GM12878 (cell line): Measurements from ENCODE around the gene GALNT16.

Source experiments
- CBFB ChIP-seq: IDR thresholded peaks from 2 replicates; pipeline ENCODE4 v1.6.1; 2016; ENCODE audit warnings: antibody characterized with exemption, low read depth
- CHD2 ChIP-seq: IDR thresholded peaks from 2 replicates; pipeline ENCODE4 v1.6.1; 2011; ENCODE audit warnings: low read depth, low read length, improper control_type of control experiment, borderline replicate concordance
- CTCF ChIP-seq, 3 experiments: IDR thresholded peaks in 2 of 3; conservative IDR thresholded peaks in 1 of 3; 2 replicates each; pipeline ENCODE4 v1.5.1; 2011; ENCODE audit warnings: low read depth in 3 of 3, low read length in 3 of 3, mild to moderate bottlenecking in 3 of 3, control low read depth in 2 of 3, moderate library complexity in 2 of 3, inconsistent platforms in 1 of 3, mixed read lengths in 1 of 3; ENCODE audit not compliant: control insufficient read depth in 2 of 3, insufficient read depth in 1 of 3; ENCODE audit errors: extremely low read depth in 1 of 3
- FOXM1 ChIP-seq: IDR thresholded peaks from 2 replicates; pipeline ENCODE4 v1.6.1; 2012; ENCODE audit warnings: low read depth, mild to moderate bottlenecking, inconsistent platforms, low read length, moderate library complexity
- MXI1 ChIP-seq: fragments of 150-350 bp; IDR thresholded peaks from 2 replicates; pipeline ENCODE4 v1.6.1; 2011; ENCODE audit warnings: low read depth, mild to moderate bottlenecking, inconsistent platforms, low read length, improper control_type of control experiment
- POLR2A ChIP-seq: IDR thresholded peaks from 2 replicates; pipeline ENCODE4 v1.6.1; 2011; ENCODE audit warnings: low read depth, mild to moderate bottlenecking, low read length
- RFX5 ChIP-seq: IDR thresholded peaks from 2 replicates; pipeline ENCODE4 v1.6.1; 2011; ENCODE audit warnings: low read depth, low read length, improper control_type of control experiment
- SUZ12 ChIP-seq: fragments of 200-600 bp; sonication (generic); IDR thresholded peaks from one replicate; pipeline ENCODE4 v1.6.1; 2018; ENCODE audit warnings: antibody characterized with exemption, mild to moderate bottlenecking; ENCODE audit not compliant: unreplicated experiment
- TF ChIP-seq, protein P1 (sequence below): IDR thresholded peaks from 2 replicates; pipeline ENCODE4 v1.6.1; 2012; ENCODE audit warnings: low read depth, low read length, improper control_type of control experiment

- no peak for TF ChIP-seq MXI1
- TF ChIP-seq RFX5, result no peak
- no peak for TF ChIP-seq CTCF (IDR thresholded peaks at IDR 0.05 in 2 of 3, conservative IDR thresholded peaks at IDR 0.05 in 1 of 3; ENCODE audit: control insufficient read depth in 2 of 3, extremely low read depth in 1 of 3, insufficient read depth in 1 of 3, low read depth in 3 of 3, low read length in 3 of 3)
- TF ChIP-seq SUZ12, result no peak
- TF ChIP-seq POLR2A, result no peak
- no peak for TF ChIP-seq CBFB
- TF ChIP-seq FOXM1, result no peak
- no peak for TF ChIP-seq CHD2
- TF ChIP-seq, protein P1, sequence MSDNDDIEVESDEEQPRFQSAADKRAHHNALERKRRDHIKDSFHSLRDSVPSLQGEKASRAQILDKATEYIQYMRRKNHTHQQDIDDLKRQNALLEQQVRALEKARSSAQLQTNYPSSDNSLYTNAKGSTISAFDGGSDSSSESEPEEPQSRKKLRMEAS, result no peak
Measured at GRCh38 chr14:69351385-69351784, 91.4 kb downstream of the GALNT16 start.
